Hepatocyte (in vitro differentiated cells): ENCODE data around the gene WRNIP1. TPM values are rescaled to one million over a fixed set of nuclear protein-coding genes. Genes with fewer than 3 reads are reported as not detected.

Experiments
- DNase-seq: peaks from one replicate; pipeline ENCODE4 v3.0.0-alpha.2; 2016; ENCODE audit warnings: low spot score
- H2AFZ ChIP-seq: fragments of 200-600 bp; sonication (generic); 2 replicates; pipeline ENCODE4 v1.6.0; 2016; ENCODE audit warnings: antibody characterized with exemption, mild to moderate bottlenecking
- H3K27ac ChIP-seq: fragments of 200-600 bp; sonication (generic); 2 replicates; pipeline ENCODE4 v1.5.1; 2016; ENCODE audit warnings: mild to moderate bottlenecking
- H3K27me3 ChIP-seq: fragments of 200-600 bp; sonication (generic); 2 replicates; pipeline ENCODE4 v1.6.1; 2016
- H3K36me3 ChIP-seq: fragments of 200-600 bp; sonication (generic); replicated peaks from 2 replicates; pipeline ENCODE4 v1.5.1; 2016; ENCODE audit warnings: low read depth; ENCODE audit not compliant: insufficient read depth
- H3K4me1 ChIP-seq: fragments of 200-600 bp; sonication (generic); 2 replicates; pipeline ENCODE4 v1.5.1; 2016; ENCODE audit warnings: mild to moderate bottlenecking, moderate library complexity; ENCODE audit not compliant: insufficient read depth
- H3K4me2 ChIP-seq: fragments of 200-600 bp; sonication (generic); 2 replicates; pipeline ENCODE4 v1.6.0; 2016
- H3K4me3 ChIP-seq: fragments of 200-600 bp; sonication (generic); 2 replicates; pipeline ENCODE4 v1.5.1; 2016; ENCODE audit warnings: mild to moderate bottlenecking
- H3K79me2 ChIP-seq: fragments of 200-600 bp; sonication (generic); 2 replicates; pipeline ENCODE4 v1.6.0; 2017; ENCODE audit warnings: mild to moderate bottlenecking
- H3K9me2 ChIP-seq: fragments of 200-600 bp; sonication (generic); replicated peaks from 2 replicates; pipeline ENCODE4 v1.6.0; 2017; ENCODE audit warnings: mild to moderate bottlenecking; ENCODE audit not compliant: insufficient read depth
- H3K9me3 ChIP-seq: fragments of 200-600 bp; sonication (generic); 2 replicates; pipeline ENCODE4 v1.5.1; 2016; ENCODE audit warnings: low read depth, mild to moderate bottlenecking
- H4K20me1 ChIP-seq: fragments of 200-600 bp; sonication (generic); 2 replicates; pipeline ENCODE4 v1.6.0; 2016; ENCODE audit warnings: mild to moderate bottlenecking; ENCODE audit not compliant: insufficient read depth, poor library complexity, severe bottlenecking
- EZH2 ChIP-seq: fragments of 200-600 bp; sonication (generic); IDR thresholded peaks from 2 replicates; pipeline ENCODE4 v1.6.1; 2016; ENCODE audit warnings: antibody characterized with exemption, mild to moderate bottlenecking, borderline replicate concordance
- EZH2phosphoT487 ChIP-seq: fragments of 200-600 bp; sonication (generic); IDR thresholded peaks from one replicate; pipeline ENCODE4 v1.6.1; 2018; ENCODE audit warnings: antibody characterized with exemption, mild to moderate bottlenecking, low read depth, moderate library complexity; ENCODE audit not compliant: unreplicated experiment, severe bottlenecking
- WGBS: methylation state at CpG from one replicate; pipeline ENCODE4 v1.1.6; 2016; ENCODE audit warnings: low lambda C conversion rate; ENCODE audit errors: missing lambda C conversion rate; 5-methylcytosine and 5-hydroxymethylcytosine counted together
- polyA plus RNA-seq: library from polyadenylated mRNA; unstranded; fragments of >200 nt; fragmentation: Nextera tagmentation; extraction: Ambion mirVana; gene quantifications from 2 replicates; pipeline ENCODE4 v1.2.1, GENCODE V29; 2016
- total RNA-seq: library from RNA; depleted of rRNA; stranded (reverse); fragments of >200 nt; gene quantifications from 2 replicates; pipeline ENCODE4 v1.2.3, GENCODE V29; 2014
- TF ChIP-seq, protein P1 (sequence below): fragments of 200-600 bp; sonication (generic); IDR thresholded peaks from 2 replicates; pipeline ENCODE4 v1.5.1; 2016; ENCODE audit warnings: antibody characterized with exemption, mild to moderate bottlenecking; ENCODE audit not compliant: poor library complexity

WRNIP1 gene
- total and polyA plus RNA-seq, 2 experiments from 2014 or later = 47.6 to 54.6 TPM

DNA sequence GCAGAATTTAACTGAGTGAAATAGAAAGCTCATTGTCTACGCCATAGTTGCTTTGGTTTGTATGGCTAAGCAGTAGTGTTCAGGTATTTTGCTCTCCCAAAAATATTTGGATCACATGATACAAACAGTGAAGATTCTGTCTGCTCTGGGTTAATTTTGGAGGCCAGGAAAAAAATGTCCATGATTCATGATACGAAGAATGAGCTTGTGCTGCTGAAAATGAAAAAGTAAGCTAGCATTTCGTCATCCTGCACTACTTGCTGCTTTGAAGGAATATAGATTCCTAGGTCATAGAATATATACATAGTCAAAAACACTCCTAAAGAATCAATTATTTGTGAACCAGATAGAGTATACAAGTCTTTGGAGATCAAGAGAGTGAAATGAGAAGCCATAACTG lies 8.3 kb downstream of the WRNIP1 start:
- DNase-seq = no peak
- Histone ChIP-seq H2AFZ (no peak overlapping the region), H3K4me2 (no peak overlapping the region), H3K36me3 (no peaks in the 10 kb centered on the region), H3K4me3 (no peak overlapping the region), H3K27ac (no peak overlapping the region), H4K20me1 (peaks cover 33% of the 10 kb centered on the region), H3K27me3 (no peaks in the 10 kb centered on the region), H3K9me2 (no peaks in the 10 kb centered on the region), H3K4me1 (peaks cover 15% of the 10 kb centered on the region), H3K79me2 (peaks cover 100% of the 10 kb centered on the region), H3K9me3 (no peaks in the 10 kb centered on the region)
- WGBS = 67% methylated on average over 3 of the region's 3 CpGs
- TF ChIP-seq, protein P1, sequence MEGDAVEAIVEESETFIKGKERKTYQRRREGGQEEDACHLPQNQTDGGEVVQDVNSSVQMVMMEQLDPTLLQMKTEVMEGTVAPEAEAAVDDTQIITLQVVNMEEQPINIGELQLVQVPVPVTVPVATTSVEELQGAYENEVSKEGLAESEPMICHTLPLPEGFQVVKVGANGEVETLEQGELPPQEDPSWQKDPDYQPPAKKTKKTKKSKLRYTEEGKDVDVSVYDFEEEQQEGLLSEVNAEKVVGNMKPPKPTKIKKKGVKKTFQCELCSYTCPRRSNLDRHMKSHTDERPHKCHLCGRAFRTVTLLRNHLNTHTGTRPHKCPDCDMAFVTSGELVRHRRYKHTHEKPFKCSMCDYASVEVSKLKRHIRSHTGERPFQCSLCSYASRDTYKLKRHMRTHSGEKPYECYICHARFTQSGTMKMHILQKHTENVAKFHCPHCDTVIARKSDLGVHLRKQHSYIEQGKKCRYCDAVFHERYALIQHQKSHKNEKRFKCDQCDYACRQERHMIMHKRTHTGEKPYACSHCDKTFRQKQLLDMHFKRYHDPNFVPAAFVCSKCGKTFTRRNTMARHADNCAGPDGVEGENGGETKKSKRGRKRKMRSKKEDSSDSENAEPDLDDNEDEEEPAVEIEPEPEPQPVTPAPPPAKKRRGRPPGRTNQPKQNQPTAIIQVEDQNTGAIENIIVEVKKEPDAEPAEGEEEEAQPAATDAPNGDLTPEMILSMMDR = no peak
- TF ChIP-seq EZH2phosphoT487 (no peak), EZH2 (no peak)

- WGBS = 95% methylated on average over 1 of the region's 1 CpG
- Histone ChIP-seq H4K20me1 (peaks cover 26% of the 10 kb centered on the region), H3K4me1 (peaks cover 3% of the 10 kb centered on the region), H3K27me3 (no peaks in the 10 kb centered on the region), H3K79me2 (peaks cover 100% of the 10 kb centered on the region), H3K27ac (no peak overlapping the region), H3K9me3 (no peaks in the 10 kb centered on the region), H3K4me2 (no peak overlapping the region), H3K4me3 (no peak overlapping the region), H3K36me3 (no peaks in the 10 kb centered on the region), H2AFZ (no peak overlapping the region), H3K9me2 (no peaks in the 10 kb centered on the region)
- TF ChIP-seq, protein P1 = no peak
- no peak for TF ChIP-seq EZH2
- no peak for TF ChIP-seq EZH2phosphoT487
- no peak for DNase-seq
Observed at GRCh38 chr6:2775003-2775402, 9.8 kb downstream of the WRNIP1 start.

DNA sequence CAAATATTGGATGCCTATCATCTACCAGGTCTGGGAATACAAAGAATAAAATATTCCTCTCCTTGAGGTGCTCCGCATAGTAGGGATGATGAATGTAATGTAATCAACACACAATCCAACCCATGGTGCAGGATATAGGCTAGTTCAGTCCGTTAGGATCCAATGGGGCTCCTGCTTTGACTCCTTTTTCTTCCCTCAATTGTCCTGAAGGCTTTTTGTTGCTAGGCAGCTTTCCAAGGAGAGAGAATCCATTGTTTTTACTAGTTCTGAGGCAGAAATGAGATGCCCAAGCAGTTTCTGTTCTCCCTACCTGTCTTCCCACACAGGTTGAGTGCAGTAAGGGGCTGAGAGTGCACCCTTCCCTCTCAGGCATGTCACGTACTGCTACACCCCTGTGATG lies 12.1 kb downstream of the WRNIP1 start:
- Histone ChIP-seq H3K9me3 (no peaks in the 10 kb centered on the region), H3K27ac (no peak overlapping the region), H2AFZ (no peak overlapping the region), H3K4me1 (no peaks in the 10 kb centered on the region), H3K4me2 (no peak overlapping the region), H4K20me1 (peaks cover 16% of the 10 kb centered on the region), H3K9me2 (no peaks in the 10 kb centered on the region), H3K79me2 (peaks cover 91% of the 10 kb centered on the region), H3K4me3 (no peak overlapping the region), H3K27me3 (no peaks in the 10 kb centered on the region), H3K36me3 (no peaks in the 10 kb centered on the region)
- 90% methylated on average over 3 of the region's 3 CpGs for WGBS
- no peak for TF ChIP-seq EZH2
- no peak for TF ChIP-seq EZH2phosphoT487
- TF ChIP-seq, protein P1 = no peak
- DNase-seq = no peak
